ENCODE measurements around the gene CROCC2.

- TF ChIP-seq CEBPB (IDR thresholded peaks at IDR 0.05; ENCODE audit: low read depth) (no peak), POLR2A (IDR thresholded peaks at IDR 0.05; ENCODE audit: borderline replicate concordance, extremely low read depth, insufficient read depth, insufficient read length) (no peak), POLR2AphosphoS5 (IDR thresholded peaks at IDR 0.05; ENCODE audit: low read depth, low read length) (no peak), REST (IDR thresholded peaks at IDR 0.05; ENCODE audit: low read depth) (no peak), EZH2phosphoT487 (IDR thresholded peaks at IDR 0.05; ENCODE audit: borderline replicate concordance) (no peak), EGR1 (IDR thresholded peaks at IDR 0.05; ENCODE audit: low read depth) (no peak), EZH2 (IDR thresholded peaks at IDR 0.05) (no peak), MAX (IDR thresholded peaks at IDR 0.05) (no peak), ZBTB33 (IDR thresholded peaks at IDR 0.05; ENCODE audit: extremely low read depth, insufficient replicate concordance, low read length) (no peak), SRF (IDR thresholded peaks at IDR 0.05; ENCODE audit: low read depth) (no peak), ZNF274 (IDR thresholded peaks at IDR 0.05; ENCODE audit: low read depth, low read length) (no peak)
- TF ChIP-seq, protein P1, sequence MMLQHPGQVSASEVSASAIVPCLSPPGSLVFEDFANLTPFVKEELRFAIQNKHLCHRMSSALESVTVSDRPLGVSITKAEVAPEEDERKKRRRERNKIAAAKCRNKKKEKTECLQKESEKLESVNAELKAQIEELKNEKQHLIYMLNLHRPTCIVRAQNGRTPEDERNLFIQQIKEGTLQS (IDR thresholded peaks at IDR 0.05), result no peak
- TF ChIP-seq, protein P2, sequence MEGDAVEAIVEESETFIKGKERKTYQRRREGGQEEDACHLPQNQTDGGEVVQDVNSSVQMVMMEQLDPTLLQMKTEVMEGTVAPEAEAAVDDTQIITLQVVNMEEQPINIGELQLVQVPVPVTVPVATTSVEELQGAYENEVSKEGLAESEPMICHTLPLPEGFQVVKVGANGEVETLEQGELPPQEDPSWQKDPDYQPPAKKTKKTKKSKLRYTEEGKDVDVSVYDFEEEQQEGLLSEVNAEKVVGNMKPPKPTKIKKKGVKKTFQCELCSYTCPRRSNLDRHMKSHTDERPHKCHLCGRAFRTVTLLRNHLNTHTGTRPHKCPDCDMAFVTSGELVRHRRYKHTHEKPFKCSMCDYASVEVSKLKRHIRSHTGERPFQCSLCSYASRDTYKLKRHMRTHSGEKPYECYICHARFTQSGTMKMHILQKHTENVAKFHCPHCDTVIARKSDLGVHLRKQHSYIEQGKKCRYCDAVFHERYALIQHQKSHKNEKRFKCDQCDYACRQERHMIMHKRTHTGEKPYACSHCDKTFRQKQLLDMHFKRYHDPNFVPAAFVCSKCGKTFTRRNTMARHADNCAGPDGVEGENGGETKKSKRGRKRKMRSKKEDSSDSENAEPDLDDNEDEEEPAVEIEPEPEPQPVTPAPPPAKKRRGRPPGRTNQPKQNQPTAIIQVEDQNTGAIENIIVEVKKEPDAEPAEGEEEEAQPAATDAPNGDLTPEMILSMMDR (IDR thresholded peaks at IDR 0.05 in 2 of 3, conservative IDR thresholded peaks at IDR 0.05 in 1 of 3; ENCODE audit: borderline replicate concordance in 1 of 3, insufficient read depth in 1 of 3, low read depth in 2 of 3, low read length in 2 of 3), result no peak
Measured at GRCh38 chr2:240921311-240921994, 15.3 kb downstream of the CROCC2 start.
